Ovary (tissue), 9 donors: ENCODE measurements around the gene POLD2. TPM values are rescaled to one million over a fixed set of nuclear protein-coding genes. Genes with fewer than 3 reads are reported as not detected.

ENCODE experiments used
- DNase-seq, 5 donors: peaks; one replicate each; pipeline ENCODE4 v3.0.0-alpha.2; 2019 to 2020
- H3K27ac ChIP-seq, 2 donors: fragments of 200-600 bp; one replicate each; pipeline versions ENCODE4 v1.5.1 to v1.8.0; 2019 to 2022
- H3K27me3 ChIP-seq: fragments of 200-600 bp; one replicate; pipeline ENCODE4 v1.8.0; 2022
- H3K36me3 ChIP-seq: fragments of 200-600 bp; sonication (generic); one replicate; pipeline ENCODE4 v1.5.1; 2019
- H3K4me1 ChIP-seq: one replicate; pipeline ENCODE4 v1.8.1; 2013; ENCODE audit warnings: mild to moderate bottlenecking, moderate library complexity; ENCODE audit not compliant: insufficient read depth
- H3K4me3 ChIP-seq: fragments of 200-600 bp; sonication (generic); one replicate; pipeline ENCODE4 v1.5.1; 2017
- H3K9me3 ChIP-seq, 2 donors: fragments of 200-600 bp in 1 of 2; sonication (generic) in 1 of 2; one replicate each; pipeline versions ENCODE4 v1.5.1 to v1.8.1; 2013 to 2019; ENCODE audit warnings: mild to moderate bottlenecking in 1 of 2, moderate library complexity in 1 of 2
- CTCF ChIP-seq, 3 donors: fragments of 450-650 bp in 2 of 3; fragments of 200-600 bp in 1 of 3; IDR thresholded peaks; one replicate each; pipeline versions ENCODE4 v1.5.1 to v1.8.0; 2016 to 2022; ENCODE audit warnings: antibody characterized with exemption in 3 of 3, mild to moderate bottlenecking in 1 of 3
- EP300 ChIP-seq: sonication (generic); formaldehyde crosslinking; IDR thresholded peaks from one replicate; pipeline ENCODE4 v1.6.1; 2017; ENCODE audit warnings: antibody characterized with exemption
- POLR2A ChIP-seq: fragments of 450-650 bp; IDR thresholded peaks from one replicate; pipeline ENCODE4 v1.6.1; 2017; ENCODE audit warnings: antibody characterized with exemption, mild to moderate bottlenecking, moderate library complexity
- whole genome bisulfite sequencing, 3 donors: extraction: QIAGEN DNeasy Blood & Tissue Kit in 1 of 3; methylation state at CpG; one replicate each; pipeline versions ENCODE4 v1.1.5 to v1.1.7; 2013 to 2017; 5-methylcytosine and 5-hydroxymethylcytosine counted together
- intact Hi-C, 4 donors: fragments of 100-400 bp; cut with DNase I; formaldehyde crosslinking; loops; one replicate each; pipeline versions ENCODE4 v1.11.0 to v1.15.1; 2022 to 2023
- polyA plus RNA-seq, 2 donors: library from polyadenylated mRNA; stranded (reverse); fragments of 200-250 nt in 1 of 2; fragments of 350-450 nt in 1 of 2; fragmentation: Illumina TruSeq in 1 of 2; extraction: RNeasy Lipid Tissue Mini Kit (QIAGEN cat#74804) in 1 of 2; gene quantifications; one replicate each; pipeline ENCODE4 v1.2.3, GENCODE V29; 2013 to 2014
- total RNA-seq, 7 donors: library from RNA; depleted of rRNA in 2 of 7; stranded (reverse); fragments of >200 nt in 2 of 7; fragmentation: NEBNext Ultra II Directional in 3 of 7; extraction: Animal tissue kit (Norgen Biotek cat#: 25700) in 3 of 7; gene quantifications; one replicate each; pipeline versions ENCODE4 v1.1.0 to v1.2.4, GENCODE V29; 2016 to 2023
- donor health status: DM: no; HTN: no; CAD: no; lungs with moderate emphysema.
- donor health status: DM: no; HTN: no; CAD: no.
- donor health status: Bipolar disorder and iron deficiency.
- donor health status: DM: yes; HTN: yes; CAD: no.
- donor health status: DM: no; HTN: no; CAD: no.
- donor health status: DM: yes; HTN: yes; CAD: no.

The POLD2 gene
- total and polyA plus RNA-seq, 9 donors: 35.3 to 118 (median 73.5) TPM

- no peaks in the 10 kb centered on the region for H3K9me3 ChIP-seq
- WGBS, 3 donors: 78 to 83% (median 79%) methylated on average over 22 of the region's 22 CpGs
- H3K27me3 ChIP-seq: no peaks in the 10 kb centered on the region
- H3K4me1 ChIP-seq: no peaks in the 10 kb centered on the region
- intact Hi-C loops: no loop called here
- no peak for DNase-seq
- no peak overlapping the region for H3K27ac ChIP-seq
- TF ChIP-seq CTCF (IDR thresholded peaks at IDR 0.05) (no peak), POLR2A (no peak), EP300 (no peak)
- no peak overlapping the region for H3K4me3 ChIP-seq
- no peaks in the 10 kb centered on the region for H3K36me3 ChIP-seq
Observed at GRCh38 chr7:44152971-44153947, 29.9 kb upstream of the POLD2 start.

- no peaks in the 10 kb centered on the region for H3K4me1 ChIP-seq
- no peaks in the 10 kb centered on the region for H3K36me3 ChIP-seq
- no peaks in the 10 kb centered on the region for H3K9me3 ChIP-seq
- H3K4me3 ChIP-seq: no peak overlapping the region
- no peaks in the 10 kb centered on the region for H3K27me3 ChIP-seq
- WGBS, 3 donors: 89 to 97% (median 90%) methylated on average over 8 to 9 of the region's 9 CpGs
- no peak overlapping the region for H3K27ac ChIP-seq
- TF ChIP-seq POLR2A (no peak), CTCF (IDR thresholded peaks at IDR 0.05) (no peak), EP300 (no peak)
- no peak for DNase-seq
- intact Hi-C loops: no loop called here
Observed at GRCh38 chr7:44151956-44152355, 28.6 kb upstream of the POLD2 start.

- intact Hi-C loops: no loop called here
- H3K4me1 ChIP-seq: peaks cover 2% of the 10 kb centered on the region
- TF ChIP-seq CTCF (IDR thresholded peaks at IDR 0.05): no peak
- no peak for TF ChIP-seq EP300
- TF ChIP-seq POLR2A: no peak
- no peaks in the 10 kb centered on the region for H3K36me3 ChIP-seq
- H3K27me3 ChIP-seq: no peaks in the 10 kb centered on the region
- no peaks in the 10 kb centered on the region for H3K9me3 ChIP-seq
- no peak for DNase-seq
- H3K4me3 ChIP-seq: no peak overlapping the region
- no peak overlapping the region for H3K27ac ChIP-seq
- 79 to 81% (median 80%) methylated on average over 16 of the region's 16 CpGs for WGBS, 3 donors
Observed at GRCh38 chr7:44150966-44151941, 27.9 kb upstream of the POLD2 start.

GRCh38 chr7:44150466-44150832 is 27.1 kb upstream of the POLD2 start:
- Histone ChIP-seq H3K27ac (no peak overlapping the region), H3K36me3 (no peaks in the 10 kb centered on the region), H3K9me3 (no peaks in the 10 kb centered on the region), H3K4me1 (peaks cover 7% of the 10 kb centered on the region), H3K4me3 (no peak overlapping the region), H3K27me3 (no peaks in the 10 kb centered on the region)
- no peak for TF ChIP-seq POLR2A
- TF ChIP-seq CTCF (IDR thresholded peaks at IDR 0.05): no peak
- 65 to 76% (median 67%) methylated on average over 5 of the region's 5 CpGs for WGBS, 3 donors
- DNase-seq: no peak
- intact Hi-C loops: no loop called here
